ENCODE results near the gene FAF1.

DNA sequence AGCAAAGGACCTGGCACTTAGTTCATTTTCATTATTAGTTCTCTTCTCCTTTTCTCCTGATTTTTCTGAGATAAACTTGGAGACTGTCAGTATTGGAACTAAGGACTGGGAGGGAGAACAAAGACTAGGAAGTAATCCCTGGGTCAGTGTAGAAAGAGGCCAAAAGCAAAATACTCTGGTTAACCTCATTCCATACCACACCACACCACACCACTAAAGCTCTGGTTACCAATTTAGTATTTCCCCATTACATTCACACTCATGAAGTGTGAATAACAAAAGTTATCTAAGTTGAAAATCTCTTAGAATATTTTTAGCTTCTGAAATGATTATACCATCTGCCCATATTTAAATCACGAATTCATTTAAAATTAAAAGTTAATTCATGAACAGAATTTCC lies 467.9 kb downstream of the FAF1 start:
- TF ChIP-seq POLR2A (IDR thresholded peaks at IDR 0.05) (no peak), POLR2AphosphoS5 (IDR thresholded peaks at IDR 0.05) (no peak), EP300 (IDR thresholded peaks at IDR 0.05) (no peak)
- TF ChIP-seq, protein P1, sequence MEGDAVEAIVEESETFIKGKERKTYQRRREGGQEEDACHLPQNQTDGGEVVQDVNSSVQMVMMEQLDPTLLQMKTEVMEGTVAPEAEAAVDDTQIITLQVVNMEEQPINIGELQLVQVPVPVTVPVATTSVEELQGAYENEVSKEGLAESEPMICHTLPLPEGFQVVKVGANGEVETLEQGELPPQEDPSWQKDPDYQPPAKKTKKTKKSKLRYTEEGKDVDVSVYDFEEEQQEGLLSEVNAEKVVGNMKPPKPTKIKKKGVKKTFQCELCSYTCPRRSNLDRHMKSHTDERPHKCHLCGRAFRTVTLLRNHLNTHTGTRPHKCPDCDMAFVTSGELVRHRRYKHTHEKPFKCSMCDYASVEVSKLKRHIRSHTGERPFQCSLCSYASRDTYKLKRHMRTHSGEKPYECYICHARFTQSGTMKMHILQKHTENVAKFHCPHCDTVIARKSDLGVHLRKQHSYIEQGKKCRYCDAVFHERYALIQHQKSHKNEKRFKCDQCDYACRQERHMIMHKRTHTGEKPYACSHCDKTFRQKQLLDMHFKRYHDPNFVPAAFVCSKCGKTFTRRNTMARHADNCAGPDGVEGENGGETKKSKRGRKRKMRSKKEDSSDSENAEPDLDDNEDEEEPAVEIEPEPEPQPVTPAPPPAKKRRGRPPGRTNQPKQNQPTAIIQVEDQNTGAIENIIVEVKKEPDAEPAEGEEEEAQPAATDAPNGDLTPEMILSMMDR (IDR thresholded peaks at IDR 0.05): no peak
